ENCODE results near the gene SSX2IP. TPM values are rescaled to one million over a fixed set of nuclear protein-coding genes. Genes with fewer than 3 reads are reported as not detected.
A peak's percentile ranks its signal among the peaks of the same experiment; 100 is the strongest.

The SSX2IP gene
- total RNA-seq, 1 donor: 13.4 TPM

DNA sequence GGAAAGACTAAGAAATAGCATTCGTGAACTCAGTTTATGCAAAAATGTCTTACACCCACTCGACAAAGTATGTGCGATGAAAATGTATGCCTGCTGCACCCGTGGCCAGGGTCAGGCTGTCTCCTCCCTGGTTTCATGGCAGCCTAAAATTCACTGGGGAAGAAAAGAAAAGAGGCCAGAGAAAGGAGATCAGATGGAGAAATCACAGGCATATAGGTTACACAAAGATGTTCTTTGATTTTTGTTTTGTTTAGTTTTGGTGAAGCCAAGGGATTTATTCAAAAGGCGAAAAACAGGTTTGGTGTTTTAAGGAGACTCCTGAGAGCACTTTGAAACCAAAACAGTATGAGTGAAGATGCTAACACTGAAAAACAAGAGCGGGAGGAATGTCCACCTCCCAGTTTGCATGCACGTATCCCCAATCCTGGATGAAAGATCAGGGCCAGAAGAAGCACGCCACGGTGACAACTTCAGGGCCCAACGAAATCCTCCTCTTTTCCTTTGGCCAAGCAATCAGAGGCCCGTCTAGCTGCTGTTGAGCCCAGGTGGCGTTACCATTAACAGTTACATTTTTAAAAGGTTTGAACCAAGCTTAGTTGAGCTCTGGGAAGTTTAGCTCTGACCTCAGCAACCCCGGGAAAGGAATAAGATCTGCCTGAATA lies 992 bp upstream of the SSX2IP start:
- no peak for DNase-seq (ENCODE audit: low read depth)
- peak overlapping the region; percentile 78 for H3K4me3 ChIP-seq (ENCODE audit: low read depth, low read length)
- no peak for TF ChIP-seq CTCF (IDR thresholded peaks at IDR 0.05; ENCODE audit: insufficient read depth, low read depth, low read length)

DNA sequence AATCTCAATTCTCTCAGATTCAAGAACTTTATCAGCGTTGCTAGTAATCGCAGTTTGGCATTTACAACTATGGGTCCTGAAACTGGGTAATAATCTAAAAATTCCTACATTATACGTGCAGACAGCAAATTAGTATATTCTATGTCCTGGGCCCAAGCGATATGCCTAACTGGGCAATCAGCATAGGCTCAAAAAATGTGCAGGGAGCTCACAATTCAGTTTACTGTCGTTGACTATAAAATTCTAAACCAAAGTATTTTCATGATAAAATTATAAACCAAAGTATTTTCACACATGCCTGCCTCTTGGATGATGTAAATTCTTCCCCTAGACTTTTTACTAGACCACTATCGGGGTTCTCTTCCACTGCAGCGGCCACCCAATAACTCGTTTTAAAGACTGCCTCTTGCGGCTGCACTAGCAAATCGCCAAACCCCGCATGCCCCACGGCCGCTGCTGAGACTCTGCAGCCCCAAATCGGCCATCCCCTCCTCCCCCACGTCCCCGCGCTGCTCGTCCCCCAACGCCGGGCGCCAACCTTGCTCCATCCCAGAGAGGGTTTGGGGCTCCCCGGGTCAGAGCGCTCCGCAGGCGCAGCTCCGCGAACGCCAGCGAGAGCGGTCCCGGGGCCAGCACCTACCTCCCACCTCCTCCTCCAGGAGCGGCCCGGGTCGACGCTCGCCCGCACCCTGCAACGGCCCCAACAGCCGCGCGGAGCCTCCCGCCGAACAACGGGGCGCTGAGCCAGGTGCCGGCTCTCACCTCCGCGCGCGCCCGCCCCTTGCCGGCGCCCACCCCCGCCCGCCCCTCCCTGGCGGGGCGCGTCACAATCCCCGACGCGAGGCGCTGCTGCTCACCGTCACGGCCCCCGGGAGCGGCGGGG lies 506 bp downstream of the SSX2IP start:
- peak; percentile 28 for TF ChIP-seq CTCF (IDR thresholded peaks at IDR 0.05; ENCODE audit: insufficient read depth, low read depth, low read length)
- DNase-seq (ENCODE audit: low read depth): peak; percentile 48
- H3K4me3 ChIP-seq (ENCODE audit: low read depth, low read length): peak overlapping the region; percentile 78

DNA sequence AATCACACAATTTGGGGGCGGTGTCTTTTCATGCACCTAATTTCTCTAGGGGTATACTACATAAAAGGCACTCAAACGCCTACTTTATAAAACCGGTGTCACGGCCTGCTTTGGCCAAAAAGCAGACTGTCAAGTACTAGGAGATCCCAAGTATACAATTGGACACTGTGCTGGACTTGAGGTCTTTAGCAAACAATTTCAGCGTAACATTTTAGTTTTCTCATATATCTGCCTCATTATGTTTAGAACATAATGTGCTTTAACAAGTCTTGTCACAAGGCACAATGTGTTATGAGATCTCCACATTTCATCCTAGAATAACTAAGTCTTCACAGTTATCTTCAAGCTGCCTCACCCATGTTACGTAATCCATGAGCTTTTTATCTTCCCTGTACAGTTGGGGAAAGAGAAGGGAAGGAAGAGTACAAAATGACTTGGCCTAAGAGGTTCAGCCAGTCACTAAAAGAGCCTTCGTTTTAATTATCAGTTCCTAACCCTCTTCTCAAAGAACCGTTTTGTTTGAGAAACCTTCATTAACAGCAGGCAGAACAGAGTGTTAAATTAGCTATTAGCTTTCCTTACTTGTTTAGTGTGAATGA lies 1.7 kb downstream of the SSX2IP start:
- peak; percentile 84 for DNase-seq (ENCODE audit: low read depth)
- peak overlapping the region; percentile 78 for H3K4me3 ChIP-seq (ENCODE audit: low read depth, low read length)
- no peak for TF ChIP-seq CTCF (IDR thresholded peaks at IDR 0.05; ENCODE audit: insufficient read depth, low read depth, low read length)

- no peak overlapping the region for H3K4me3 ChIP-seq (ENCODE audit: low read depth, low read length)
- no peak for TF ChIP-seq CTCF (IDR thresholded peaks at IDR 0.05; ENCODE audit: insufficient read depth, low read depth, low read length)
- peak; percentile 60 for DNase-seq (ENCODE audit: low read depth)
Measured at GRCh38 chr1:84687714-84688462, 2.4 kb downstream of the SSX2IP start.

DNA sequence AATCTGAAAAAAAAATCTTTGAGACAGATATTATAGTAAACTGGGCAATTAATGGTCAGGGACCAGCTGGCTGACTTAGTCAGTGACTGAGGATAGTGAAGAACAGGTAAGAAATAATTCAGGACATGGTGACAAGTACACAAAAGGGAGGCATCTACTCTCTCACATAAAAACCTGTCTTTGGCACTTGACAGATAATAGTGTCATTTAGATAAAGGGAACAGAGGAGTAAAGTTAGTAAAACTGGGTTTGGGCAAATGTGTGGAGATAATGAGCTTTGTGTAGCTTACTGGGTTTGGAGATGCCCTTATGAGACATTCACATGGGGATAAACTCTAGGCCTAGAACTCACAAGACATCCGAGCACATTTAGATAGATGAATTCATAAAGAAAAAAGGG lies 4.0 kb downstream of the SSX2IP start:
- H3K4me3 ChIP-seq (ENCODE audit: low read depth, low read length): no peak overlapping the region
- no peak for DNase-seq (ENCODE audit: low read depth)
- no peak for TF ChIP-seq CTCF (IDR thresholded peaks at IDR 0.05; ENCODE audit: insufficient read depth, low read depth, low read length)

GRCh38 chr1:84683508-84683907 lies 6.8 kb downstream of the SSX2IP start:
- TF ChIP-seq CTCF (IDR thresholded peaks at IDR 0.05; ENCODE audit: insufficient read depth, low read depth, low read length): no peak
- DNase-seq (ENCODE audit: low read depth): no peak
- no peak overlapping the region for H3K4me3 ChIP-seq (ENCODE audit: low read depth, low read length)
